ENCODE measurements around the gene KLF7.

Gene KLF7

DNA sequence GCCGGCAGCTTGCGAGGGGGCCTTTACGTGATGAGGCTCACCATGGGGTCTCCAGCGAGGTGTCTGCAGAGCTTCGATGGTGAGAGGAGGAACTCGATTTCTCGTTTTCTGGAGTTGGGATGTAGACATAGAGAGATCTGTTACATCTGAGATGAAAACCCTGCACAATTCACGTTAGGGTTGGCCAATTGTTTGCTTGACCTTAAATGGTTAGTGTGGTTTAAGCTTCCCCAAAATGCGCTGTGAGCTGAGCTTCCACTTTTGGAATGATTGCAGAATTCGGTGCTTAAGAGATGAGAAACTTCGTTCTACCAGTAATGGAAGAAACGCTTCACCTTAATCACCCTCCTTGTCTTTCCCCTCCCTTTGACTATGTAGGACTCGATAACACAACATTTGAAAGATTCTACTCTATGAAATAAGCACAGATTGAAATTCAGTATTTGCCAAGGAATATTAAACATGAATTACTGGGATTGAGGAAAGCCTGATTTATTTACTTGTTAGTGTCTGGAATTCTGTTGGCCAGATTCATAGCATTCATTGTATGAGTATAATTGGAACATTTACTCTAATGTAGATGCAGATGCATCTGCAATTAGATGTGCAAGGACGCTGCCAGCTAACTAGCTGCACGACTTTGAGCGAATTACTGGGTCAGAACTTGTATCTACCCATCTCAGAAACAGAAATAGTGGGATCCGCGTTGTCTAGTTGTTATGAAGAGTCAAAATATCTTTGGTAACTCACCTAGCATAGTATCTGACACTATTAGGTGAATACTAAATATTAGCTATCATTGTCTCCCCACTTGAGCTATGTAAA, 1.6 kb upstream of the KLF7 start:
- DNase-seq (ENCODE audit: low read depth in 2 of 2): no peak

DNA sequence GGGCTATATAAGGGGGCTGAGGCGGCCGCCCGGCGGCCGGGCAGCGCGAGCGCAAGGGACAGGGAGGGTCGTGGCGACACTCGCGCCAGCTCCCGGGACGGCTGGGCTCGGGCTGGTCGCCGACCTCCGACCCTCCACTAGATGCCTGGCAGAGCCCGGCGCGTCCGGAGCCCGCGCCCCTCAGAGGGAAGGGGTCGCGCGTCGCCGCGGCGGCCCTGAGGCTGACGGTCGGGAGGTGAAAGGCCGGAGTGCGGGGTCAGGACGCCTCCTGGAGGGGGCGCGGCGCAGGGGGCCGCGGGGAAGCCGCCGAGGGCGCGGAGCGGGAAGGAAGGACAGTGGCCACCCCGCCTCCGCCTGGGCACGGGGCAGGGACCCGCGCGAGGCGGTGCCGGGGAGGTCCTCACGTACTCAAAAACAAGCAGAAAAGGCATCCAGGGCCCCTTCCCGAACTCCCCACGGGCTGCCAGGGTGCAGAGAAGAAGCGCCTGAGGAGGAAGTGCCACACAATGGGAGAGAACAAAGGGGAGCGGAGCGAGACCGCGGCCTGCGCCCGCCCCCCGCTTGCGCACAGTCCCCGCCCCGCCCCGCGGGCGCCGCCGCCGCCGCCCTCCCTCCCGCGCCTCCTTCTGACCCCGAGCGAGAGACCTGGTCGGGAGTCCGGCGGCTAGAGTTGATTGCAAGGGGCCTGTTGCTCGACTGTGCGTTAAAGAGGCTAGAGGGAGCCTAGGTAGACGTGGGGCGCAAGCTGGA, 776 bp upstream of the KLF7 start:
- DNase-seq (ENCODE audit: low read depth in 2 of 2): no peak

DNA sequence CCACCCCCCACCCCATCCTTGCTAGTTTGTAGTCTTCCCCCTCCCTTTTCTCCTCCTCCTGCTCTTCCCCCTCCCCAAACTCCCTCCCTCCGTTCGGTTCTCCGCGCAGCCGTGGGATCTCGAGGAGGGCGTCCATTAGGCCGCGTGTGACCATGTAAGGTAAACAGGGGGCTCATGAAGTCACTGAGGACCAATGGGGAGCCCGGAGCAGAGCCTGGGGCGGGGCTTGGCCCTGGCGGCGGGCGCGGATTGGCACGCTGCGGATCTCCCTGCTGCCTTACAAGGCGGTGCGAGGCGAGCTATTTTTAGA, 246 bp upstream of the KLF7 start:
- DNase-seq (ENCODE audit: low read depth in 2 of 2): peak; percentile 87 to 93

GRCh38 chr2:207164006-207164831, 1.5 kb downstream of the KLF7 start:
- no peak for DNase-seq (ENCODE audit: low read depth in 2 of 2)

GRCh38 chr2:207163756-207164005, 2.1 kb downstream of the KLF7 start:
- no peak for DNase-seq (ENCODE audit: low read depth in 2 of 2)

DNA sequence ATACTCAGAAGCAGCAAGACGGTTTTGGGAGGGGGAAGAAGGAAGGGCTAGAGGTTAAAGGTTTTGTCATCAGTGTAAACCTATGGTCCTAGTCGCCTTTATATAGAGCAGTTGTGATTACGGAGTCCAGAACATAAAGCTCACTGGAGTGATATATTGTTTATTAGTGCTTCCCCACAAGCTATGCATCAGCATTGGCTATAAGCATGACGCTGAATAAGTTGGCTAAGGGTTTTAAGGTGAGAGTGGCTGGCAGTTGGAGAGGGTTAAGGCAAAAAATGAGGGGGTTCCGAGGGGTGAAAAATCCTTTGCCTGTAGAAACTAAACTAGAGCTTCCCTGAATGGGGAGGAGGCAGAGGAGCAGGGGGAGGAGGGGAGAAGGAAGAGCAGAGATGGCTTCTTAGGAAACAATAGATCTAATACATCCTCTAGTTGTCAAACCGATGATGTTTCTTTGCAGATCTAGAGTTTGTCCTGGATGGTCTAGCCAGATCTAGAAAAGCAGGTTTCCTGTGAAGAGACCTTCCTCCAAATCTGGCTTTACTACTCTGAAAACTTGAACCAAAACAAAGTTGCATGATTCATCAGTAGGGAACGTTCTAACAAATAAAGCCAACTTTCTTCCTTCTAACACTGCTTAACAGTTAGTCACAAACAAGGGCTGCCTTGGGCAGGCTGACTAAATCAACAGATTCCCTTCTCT, 2.5 kb downstream of the KLF7 start:
- no peak for DNase-seq (ENCODE audit: low read depth in 2 of 2)

GRCh38 chr2:207162316-207162715, 3.4 kb downstream of the KLF7 start:
- no peak for DNase-seq (ENCODE audit: low read depth in 2 of 2)

DNA sequence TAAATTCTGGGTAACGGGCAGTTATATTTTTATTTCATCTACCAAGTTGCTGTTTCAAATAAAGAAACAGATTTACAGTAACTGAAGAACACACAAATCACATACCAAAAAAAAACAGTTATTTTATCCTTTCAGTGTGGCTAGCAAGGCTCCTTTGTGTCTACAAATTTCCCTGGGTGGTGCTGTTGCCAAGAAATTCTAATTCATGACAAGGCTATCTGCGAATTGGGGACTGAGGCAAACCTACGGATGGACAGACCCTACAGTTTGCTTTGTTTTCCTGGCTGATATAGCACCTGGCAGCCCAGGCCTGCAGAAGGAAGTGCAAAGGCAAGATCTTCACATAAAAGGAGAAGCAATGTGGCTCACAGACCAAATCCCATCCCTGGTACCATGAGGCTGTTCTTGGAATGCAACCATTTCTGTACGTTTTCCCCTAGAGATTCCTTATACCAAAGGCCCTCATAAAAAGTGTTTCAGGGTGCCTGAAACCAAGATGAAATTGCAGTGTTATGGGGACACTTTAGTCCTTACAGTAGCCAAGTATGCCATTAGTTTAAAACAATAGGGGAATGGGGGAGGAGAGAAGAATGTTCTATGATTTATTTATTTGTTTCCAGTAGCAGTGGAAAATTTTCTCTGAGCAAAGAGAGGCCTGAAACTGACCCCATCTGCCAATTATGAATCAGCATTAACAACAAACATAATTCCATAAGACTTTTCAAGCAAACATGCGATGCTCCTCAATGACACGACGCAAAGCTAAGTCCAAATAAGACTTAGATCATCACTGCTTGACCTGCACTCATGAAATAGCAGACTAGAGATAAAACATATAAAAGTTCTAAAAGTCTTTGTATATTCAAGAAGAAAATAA, 4.3 kb downstream of the KLF7 start:
- no peak for DNase-seq (ENCODE audit: low read depth in 2 of 2)

- DNase-seq (ENCODE audit: low read depth in 2 of 2): no peak
Observed at GRCh38 chr2:207160115-207160514, 5.6 kb downstream of the KLF7 start.

DNA sequence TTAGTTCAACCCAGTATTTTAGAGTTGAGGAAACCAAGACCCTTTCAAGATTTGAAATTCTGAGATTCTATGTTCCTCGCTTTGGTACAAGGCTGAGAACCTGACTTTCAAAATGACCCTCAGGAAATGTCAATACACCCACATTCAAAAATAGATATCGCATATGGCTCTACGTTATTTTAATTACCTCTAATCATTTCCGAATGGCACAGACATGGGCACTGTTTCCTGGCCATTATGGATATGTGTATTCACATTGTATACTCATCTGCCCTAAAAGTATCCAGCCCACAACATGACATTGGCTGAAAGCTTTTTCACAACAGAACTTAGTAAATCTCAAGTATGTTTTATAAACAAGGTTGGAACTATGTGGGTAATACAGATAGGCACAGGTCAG, 6.7 kb downstream of the KLF7 start:
- DNase-seq (ENCODE audit: low read depth in 2 of 2): no peak

DNA sequence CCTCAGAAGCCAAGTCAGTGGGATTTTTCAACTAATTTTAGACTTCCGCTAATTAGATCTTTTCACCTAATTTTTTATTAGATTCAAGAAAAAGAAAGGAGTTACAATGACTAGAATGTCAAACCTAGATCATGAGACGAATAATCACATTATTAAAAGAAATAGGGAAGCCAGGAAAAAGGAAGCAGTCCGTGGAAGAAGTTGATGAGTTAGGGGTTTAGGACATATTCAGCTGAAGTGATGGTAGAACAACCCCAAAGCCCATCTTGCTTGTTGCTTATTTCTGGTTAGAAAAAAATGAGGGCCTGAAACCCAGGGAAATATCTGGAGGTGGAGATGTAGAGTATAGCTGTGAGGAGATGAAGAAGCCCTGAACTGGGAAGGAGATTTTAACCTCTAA, 8.0 kb downstream of the KLF7 start:
- no peak for DNase-seq (ENCODE audit: low read depth in 2 of 2)

GRCh38 chr2:207157162-207157481, 8.6 kb downstream of the KLF7 start:
- no peak for DNase-seq (ENCODE audit: low read depth in 2 of 2)

- no peak for DNase-seq (ENCODE audit: low read depth in 2 of 2)
Observed at GRCh38 chr2:207156451-207157161, 9.1 kb downstream of the KLF7 start.

DNA sequence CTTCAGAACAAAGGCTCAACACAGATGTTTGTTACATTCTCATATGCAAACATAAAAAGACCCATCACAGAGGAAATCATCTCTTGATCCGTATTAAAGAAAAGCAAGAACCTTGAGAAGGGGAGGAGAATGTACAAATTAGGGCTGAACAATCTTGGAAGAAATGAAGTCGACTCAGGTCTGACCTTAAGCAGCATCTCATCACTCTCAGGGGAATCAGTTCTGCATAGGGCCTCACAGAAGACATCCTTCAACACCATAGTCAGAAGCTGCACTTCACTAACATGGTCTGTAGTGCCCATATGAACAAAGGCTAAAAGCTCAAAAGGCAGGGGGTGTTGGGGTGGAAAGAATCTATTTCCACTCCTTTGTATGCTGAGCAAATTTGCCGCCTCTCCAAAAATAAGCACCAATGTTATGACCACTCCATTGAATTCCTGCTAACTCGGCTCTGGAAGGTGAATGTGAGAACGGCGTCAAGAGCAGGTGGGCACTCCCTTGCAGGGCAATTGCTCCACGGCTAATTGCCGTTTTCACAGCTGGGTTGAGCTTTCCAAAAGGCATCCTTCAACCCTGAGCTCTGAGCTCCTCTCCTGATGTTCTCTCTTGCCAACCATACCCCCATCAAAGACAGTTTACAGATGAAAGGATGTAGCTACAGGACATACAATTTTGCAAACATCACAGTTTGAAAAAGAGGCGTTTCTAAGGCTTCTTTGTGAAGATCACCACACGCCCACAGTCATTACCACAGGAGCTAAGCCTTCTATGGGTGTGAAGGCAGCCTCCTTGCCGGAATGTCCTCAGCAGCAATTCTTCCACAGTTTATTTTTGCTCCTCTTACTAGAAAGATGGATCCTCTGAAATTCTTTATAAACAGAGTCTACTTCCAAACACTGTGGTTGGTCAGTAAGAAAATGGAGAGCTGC, 10.0 kb downstream of the KLF7 start:
- no peak for DNase-seq (ENCODE audit: low read depth in 2 of 2)

DNA sequence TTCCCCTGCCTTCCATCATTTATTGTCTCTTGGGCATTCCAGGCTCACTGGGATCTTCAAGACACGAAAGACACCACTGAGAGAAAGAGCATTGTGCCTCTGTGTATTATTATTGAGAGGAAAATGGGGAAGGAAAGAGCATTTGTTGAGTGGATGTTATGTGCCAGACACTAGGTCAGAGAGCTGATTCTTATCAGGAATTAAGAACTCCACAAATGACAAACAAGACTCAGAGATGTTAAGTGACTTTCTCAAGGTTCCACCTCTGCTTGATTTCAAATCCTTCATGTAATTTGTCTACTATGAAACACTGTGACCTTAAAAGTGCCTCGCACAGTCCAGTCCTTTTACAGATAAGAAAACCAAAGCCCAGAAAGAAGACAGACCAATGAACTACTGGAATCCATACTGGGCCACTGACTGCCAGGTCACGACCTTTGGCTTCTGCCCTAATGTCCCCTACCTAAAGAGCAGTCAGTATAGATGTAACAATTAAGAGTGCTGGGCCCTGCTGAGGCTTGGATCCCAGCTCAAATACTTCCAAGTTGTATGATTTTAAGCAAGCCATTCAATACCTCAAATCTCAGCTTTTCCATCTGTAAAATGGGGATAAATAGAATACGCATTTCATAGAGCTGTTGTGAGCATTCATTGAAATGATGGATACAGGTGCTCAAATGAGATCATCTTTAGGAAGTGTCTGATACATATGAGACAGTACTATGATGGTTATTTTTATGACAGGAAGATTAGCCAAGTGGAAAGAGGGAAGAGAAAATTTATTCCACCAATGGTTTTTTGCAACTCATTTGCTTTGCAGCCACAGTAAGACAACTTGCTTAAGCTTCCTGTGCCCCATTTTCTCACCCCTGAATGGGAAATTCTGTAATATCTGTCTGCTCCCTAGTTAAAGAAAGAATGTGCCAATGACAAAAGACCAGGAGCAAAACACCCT, 10.9 kb downstream of the KLF7 start:
- DNase-seq (ENCODE audit: low read depth in 2 of 2): no peak

GRCh38 chr2:207153266-207153975, 12.3 kb downstream of the KLF7 start:
- no peak for DNase-seq (ENCODE audit: low read depth in 2 of 2)

DNA sequence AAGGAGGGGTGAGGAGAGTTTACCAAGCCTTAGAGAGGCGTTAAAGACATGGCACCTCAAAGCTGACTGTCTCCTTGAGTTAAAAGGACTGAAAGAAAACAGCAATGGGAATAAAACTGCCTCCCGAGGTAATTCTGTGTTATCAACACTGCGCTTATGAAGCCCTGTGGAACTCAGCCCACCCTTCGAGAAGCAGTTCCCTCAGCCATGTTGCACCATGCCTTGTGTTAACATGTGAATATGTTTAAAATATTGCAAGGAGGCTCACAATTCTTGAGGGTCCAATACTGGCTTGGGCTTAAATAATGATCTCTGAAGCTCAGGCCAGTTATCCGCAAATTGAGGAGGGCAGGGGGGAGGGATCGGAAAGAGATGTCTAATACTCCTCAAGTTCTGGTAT, 14.7 kb downstream of the KLF7 start:
- no peak for DNase-seq (ENCODE audit: low read depth in 2 of 2)

DNA sequence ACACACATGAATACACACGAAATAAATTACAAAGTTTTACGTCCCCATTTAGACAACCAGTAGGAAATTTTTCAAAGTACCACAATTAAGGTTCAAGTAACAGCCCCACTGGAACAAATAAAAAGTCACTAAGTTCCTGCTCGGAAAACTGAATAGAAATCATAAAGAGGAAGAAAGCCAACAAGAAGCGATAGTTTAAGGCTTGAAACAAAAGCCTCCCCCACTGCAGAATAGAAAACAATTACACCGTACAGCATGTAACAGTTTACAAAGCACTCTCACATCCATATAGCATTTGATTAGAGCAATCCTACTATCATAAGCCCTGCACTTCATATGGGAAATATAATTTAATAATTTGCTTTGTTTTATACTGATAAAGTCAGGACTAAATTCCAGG, 15.5 kb downstream of the KLF7 start:
- DNase-seq (ENCODE audit: low read depth in 2 of 2): no peak
